GM12878 (cell line): ENCODE results near the gene FALEC. TPM values are rescaled to one million over a fixed set of nuclear protein-coding genes. Genes with fewer than 3 reads are reported as not detected.

Experiments
- ATAC-seq: fragments of 200-7000 bp; cut with Tn5 transposase; 3 replicates; pipeline ENCODE4 v1.9.1; 2020; ENCODE audit warnings: mild to moderate bottlenecking, moderate library complexity
- BruUV-seq: library from RNA; stranded (reverse); fragments of 400-500 nt; replicated peaks from 2 replicates; lab custom pipeline; 2021; lab: Mats Ljungman, UMichigan
- CTCF ChIA-PET: fragments of 300-600 bp; sonication (Branson Sonifier 250); formaldehyde crosslinking; extraction: SDS; loops from one replicate; lab custom pipeline; 2021; ENCODE audit warnings: inconsistent platforms; lab: Yijun Ruan, JAX
- POLR2A ChIA-PET: fragments of 350-600 bp; formaldehyde crosslinking; extraction: SDS; loops from one replicate; lab custom pipeline; 2021; ENCODE audit warnings: inconsistent platforms; lab: Charles Lee
- RAD21 ChIA-PET: fragments of 300-600 bp; sonication (Branson Sonifier 250); formaldehyde crosslinking; loops from one replicate; lab custom pipeline; 2023; ENCODE audit warnings: antibody characterized with exemption; ENCODE audit not compliant: unreplicated experiment; lab: Charles Lee
- SMC1A ChIA-PET: fragments of 300-600 bp; sonication (Branson Sonifier 250); formaldehyde crosslinking; loops from one replicate; lab custom pipeline; 2023; ENCODE audit not compliant: unreplicated experiment, uncharacterized antibody; lab: Charles Lee
- DNase-seq: peaks from one replicate; pipeline ENCODE4 v3.0.0-alpha.2; 2011; ENCODE audit warnings: low read depth, low spot score
- FAIRE-seq: peaks from 3 replicates; lab custom pipeline; 2011; peaks lifted over from hg19 to GRCh38; lab: Jason Lieb, UNC
- H2AFZ ChIP-seq: 2 replicates; pipeline ENCODE4 v1.6.0; 2011; ENCODE audit warnings: low read depth, low read length, control low read depth; ENCODE audit not compliant: control insufficient read depth
- H3K27ac ChIP-seq: 2 replicates; pipeline ENCODE4 v1.5.1; 2011; ENCODE audit warnings: control low read depth; ENCODE audit not compliant: control insufficient read depth, insufficient read depth
- H3K27me3 ChIP-seq, 2 experiments: replicated peaks in 1 of 2; 2 replicates each; pipeline versions ENCODE4 v1.6.0 to v1.6.1; 2011; ENCODE audit warnings: low read length in 1 of 2; ENCODE audit not compliant: control insufficient read depth in 2 of 2, insufficient read depth in 2 of 2
- H3K36me3 ChIP-seq, 2 experiments: 2 replicates each; pipeline ENCODE4 v1.5.1; 2011; ENCODE audit warnings: low read length in 1 of 2; ENCODE audit not compliant: control insufficient read depth in 2 of 2, insufficient read depth in 2 of 2
- H3K4me1 ChIP-seq: 2 replicates; pipeline ENCODE4 v1.6.1; 2011; ENCODE audit warnings: mild to moderate bottlenecking, low read length, moderate library complexity, mixed read lengths; ENCODE audit not compliant: control insufficient read depth, insufficient read depth
- H3K4me2 ChIP-seq: 2 replicates; pipeline ENCODE4 v1.6.0; 2011; ENCODE audit warnings: control low read depth; ENCODE audit not compliant: control insufficient read depth, insufficient read depth
- H3K4me3 ChIP-seq: fragments of 200-600 bp; sonication (generic); 2 replicates; pipeline ENCODE4 v1.5.1; 2016
- H3K79me2 ChIP-seq: 2 replicates; pipeline ENCODE4 v1.6.0; 2011; ENCODE audit warnings: low read length; ENCODE audit not compliant: control insufficient read depth, insufficient read depth
- H3K9ac ChIP-seq: 2 replicates; pipeline ENCODE4 v1.8.0; 2011; ENCODE audit warnings: low read length, control low read depth, mixed read lengths; ENCODE audit not compliant: control insufficient read depth, insufficient read depth
- H3K9me3 ChIP-seq: replicated peaks from 3 replicates; pipeline ENCODE4 v1.5.1; 2011; ENCODE audit warnings: mild to moderate bottlenecking, low read length; ENCODE audit not compliant: control insufficient read depth, insufficient read depth
- H4K20me1 ChIP-seq: 2 replicates; pipeline ENCODE4 v1.6.0; 2011; ENCODE audit not compliant: control insufficient read depth, insufficient read depth
- EP300 ChIP-seq, 2 experiments: fragments of 150-350 bp in 1 of 2; IDR thresholded peaks; 2 replicates each; pipeline ENCODE4 v1.6.1; 2011 to 2012; ENCODE audit warnings: low read depth in 2 of 2, low read length in 2 of 2, borderline replicate concordance in 1 of 2, improper control_type of control experiment in 1 of 2, inconsistent platforms in 1 of 2; ENCODE audit not compliant: control insufficient read depth in 1 of 2
- HDAC6 ChIP-seq: fragments of 200-600 bp; sonication (generic); IDR thresholded peaks from one replicate; pipeline ENCODE4 v1.8.0; 2017; ENCODE audit warnings: antibody characterized with exemption; ENCODE audit not compliant: unreplicated experiment
- POLR2A ChIP-seq: IDR thresholded peaks from 2 replicates; pipeline ENCODE4 v1.6.1; 2011; ENCODE audit warnings: low read depth, mild to moderate bottlenecking, low read length
- POLR2AphosphoS5 ChIP-seq: IDR thresholded peaks from 2 replicates; pipeline ENCODE4 v1.6.1; 2011; ENCODE audit warnings: mild to moderate bottlenecking, low read length, inconsistent platforms
- SKIL ChIP-seq: fragments of 450-650 bp; IDR thresholded peaks from 2 replicates; pipeline ENCODE4 v1.6.1; 2017; ENCODE audit warnings: mild to moderate bottlenecking, low read depth, inconsistent platforms; ENCODE audit not compliant: poor library complexity, severe bottlenecking
- STAT3 ChIP-seq: IDR thresholded peaks from 2 replicates; pipeline ENCODE4 v1.6.1; 2011; ENCODE audit warnings: low read depth, low read length, improper control_type of control experiment
- WRNIP1 ChIP-seq: IDR thresholded peaks from 2 replicates; pipeline ENCODE4 v1.6.1; 2011; ENCODE audit warnings: low read depth, low read length, improper control_type of control experiment, borderline replicate concordance
- WGBS: methylation state at CpG from one replicate; pipeline ENCODE4 v1.1.6; 2016; ENCODE audit warnings: low lambda C conversion rate; ENCODE audit not compliant: insufficient replicate concordance, insufficient coverage; ENCODE audit errors: missing lambda C conversion rate; 5-methylcytosine and 5-hydroxymethylcytosine counted together
- in situ Hi-C: fragments of 300-500 bp; cut with MboI; formaldehyde crosslinking; loops from 9 replicates; pipeline ENCODE4 v1.14.3; 2018; ENCODE audit warnings: mixed read lengths
- intact Hi-C: fragments of 100-400 bp; cut with micrococcal nuclease; formaldehyde crosslinking; loops from one replicate; pipeline ENCODE4 v1.14.2; 2022; ENCODE audit not compliant: unreplicated experiment
- polyA plus RNA-seq, 11 experiments: library from polyadenylated mRNA; depleted of rRNA in 4 of 11; unstranded in 6 of 11; stranded (reverse) in 5 of 11; fragments of >200 nt; fragmentation: Nextera tagmentation in 4 of 11; fragmentation: Illumina TruSeq in 1 of 11; extraction: Ambion mirVana in 4 of 11; extraction: Trizol in 1 of 11; gene quantifications; 1 replicate in 1 of 11; 2 replicates in 10 of 11; pipeline versions ENCODE4 v1.2.1 to v1.2.3, GENCODE V29; 2011 to 2016; ENCODE audit warnings: inconsistent platforms in 2 of 11, missing spikeins in 2 of 11, low read depth in 1 of 11
- total RNA-seq, 4 experiments: library from RNA; depleted of rRNA in 3 of 4; stranded (reverse); fragments of >200 nt in 3 of 4; fragmentation: Illumina TruSeq in 1 of 4; extraction: Trizol in 1 of 4; gene quantifications; 2 replicates each; pipeline versions ENCODE4 v1.2.1 to v1.2.3, GENCODE V29; 2013 to 2021

Gene FALEC
- total and polyA plus RNA-seq, 10 of the 15 experiments (the other 5 are each of a cell fraction or from before 2014, with no cell fraction given) = 0.21 to 0.71 (median 0.32) TPM; not detected in 3

DNA sequence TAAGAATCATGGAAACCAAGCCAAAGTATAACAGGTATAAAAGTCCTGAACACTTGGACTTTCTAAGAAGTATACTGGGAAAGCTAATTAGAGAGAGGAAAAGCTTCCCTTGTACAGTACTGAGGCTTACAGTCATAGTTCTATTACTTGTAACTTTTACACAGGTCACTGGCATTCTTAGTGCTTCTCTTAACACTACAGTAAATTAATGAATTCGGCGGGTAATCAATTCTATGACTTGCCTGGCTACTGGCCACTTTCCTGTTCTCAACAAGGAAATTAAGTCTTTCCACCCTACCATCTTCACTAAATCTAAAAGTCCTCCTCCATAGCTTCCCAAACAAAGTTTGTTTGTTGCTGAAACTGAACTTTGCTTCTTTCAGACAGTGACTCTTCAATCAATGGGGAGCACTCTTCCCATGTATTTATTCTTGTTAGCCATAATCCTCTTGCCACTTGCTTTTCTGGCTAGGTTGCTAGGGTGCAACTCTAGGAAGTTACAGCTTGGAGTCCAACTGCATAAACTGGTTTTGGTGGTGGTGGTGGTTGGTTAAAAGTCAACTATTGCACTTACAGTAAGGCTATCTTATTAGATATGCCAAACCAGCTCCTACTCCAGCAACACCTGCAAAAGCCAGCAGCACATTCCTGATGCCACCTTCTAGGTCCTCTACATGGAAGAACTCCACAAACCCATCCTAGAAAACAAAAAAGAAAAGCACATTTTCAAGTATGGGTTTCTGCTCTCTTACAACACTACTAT is 61.4 kb downstream of the FALEC start:
- 0% methylated on average over 2 of the region's 2 CpGs for WGBS

More for the DNA sequence above, 61.4 kb downstream of the FALEC start:
- Histone ChIP-seq H4K20me1 (peaks cover 12% of the 10 kb centered on the region), H3K4me2 (peak overlapping the region; percentile 48; the same call in 1 of the 2 replicates), H3K27me3 (no peaks in the 10 kb centered on the region), H3K9me3 (no peaks in the 10 kb centered on the region), H3K79me2 (peaks cover 82% of the 10 kb centered on the region), H3K27ac (peak overlapping the region; percentile 96), H3K4me1 (peaks cover 16% of the 10 kb centered on the region), H2AFZ (no peak overlapping the region), H3K4me3 (peak overlapping the region; percentile 85), H3K36me3 (peaks cover 9 to 12% of the 10 kb centered on the region in 2 experiments), H3K9ac (peak overlapping the region; percentile 93)
- TF ChIP-seq SKIL (peak; percentile 1), HDAC6 (peak; percentile 49), POLR2AphosphoS5 (peak; percentile 71), STAT3 (no peak), POLR2A (peak; percentile 30; the same call in 1 of the 2 replicates), EP300 (IDR thresholded peaks at IDR 0.05; ENCODE audit: borderline replicate concordance in 1 of 2, control insufficient read depth in 1 of 2, low read depth in 2 of 2, low read length in 2 of 2) (no peak), WRNIP1 (0 out of 2 replicates have a peak, but pooled peaks have one; percentile 42)
- FAIRE-seq (no peak), ATAC-seq (no peak), DNase-seq (no peak)
- ChIA-PET RAD21 (interaction anchor here (0.6 to 14.4 kb wide), 7 partner anchors 12 to 325 kb away, joined by 3 to 387 read pairs (median 5); partner anchors contain the start of genes ENSA and GOLPH3L), POLR2A (interaction anchor here (0.9 to 10.5 kb wide), 6 partner anchors 10 to 120 kb away, joined by 3 to 324 read pairs (median 6); no protein-coding TSS in a partner anchor), CTCF (interaction anchor here (0.7 to 16.3 kb wide), 4 partner anchors 13 to 44 kb away, joined by 3 to 289 read pairs (median 16); no protein-coding TSS in a partner anchor), SMC1A (interaction anchor here (0.7 to 13.6 kb wide), 11 partner anchors 12 to 137 kb away, joined by 3 to 388 read pairs (median 5); partner anchors contain the start of gene ENSA)
- BruUV-seq = no TSS peak
- in situ Hi-C loops = no loop called here
- intact Hi-C loops = no loop called here
